HepG2 (cell line): ENCODE data around the gene COQ10B. TPM values are rescaled to one million over a fixed set of nuclear protein-coding genes. Genes with fewer than 3 reads are reported as not detected.

Experiments used
- ATAC-seq: fragments of 200-7000 bp; cut with Tn5 transposase; 3 replicates; pipeline ENCODE4 v1.9.1; 2020; ENCODE audit warnings: mild to moderate bottlenecking, moderate library complexity
- BruUV-seq: library from RNA; stranded (reverse); fragments of 400-500 nt; replicated peaks from 2 replicates; lab custom pipeline; 2021; lab: Mats Ljungman, UMichigan
- CTCF ChIA-PET: fragments of 300-600 bp; formaldehyde crosslinking; extraction: SDS; loops from one replicate; lab custom pipeline; 2021; ENCODE audit warnings: low total read pairs, inconsistent platforms, low intra/inter-chr PET ratio; lab: Yijun Ruan, JAX
- POLR2A ChIA-PET: fragments of 350-600 bp; sonication (Branson Sonifier 250); formaldehyde crosslinking; loops from one replicate; lab custom pipeline; 2020; ENCODE audit warnings: antibody characterized with exemption, inconsistent platforms; lab: Yijun Ruan, JAX
- DNase-seq: peaks from one replicate; pipeline ENCODE4 v3.0.0-alpha.2; 2015; ENCODE audit warnings: low spot score
- FAIRE-seq: peaks from 3 replicates; lab custom pipeline; 2011; peaks lifted over from hg19 to GRCh38; lab: Jason Lieb, UNC
- H2AFZ ChIP-seq: one replicate; pipeline ENCODE4 v1.6.1; 2011; ENCODE audit warnings: low read length, inconsistent platforms
- H3K27ac ChIP-seq: fragments of 300-600 bp; 3 replicates; pipeline ENCODE4 v1.8.0; 2011; ENCODE audit warnings: mixed run types, mild to moderate bottlenecking, mixed read lengths, low read length, inconsistent platforms; ENCODE audit not compliant: insufficient read depth; ENCODE audit errors: extremely low read length
- H3K27me3 ChIP-seq, 2 experiments: fragments of 200-600 bp in 1 of 2; 2 replicates in 1 of 2; 3 replicates in 1 of 2; pipeline versions ENCODE4 v1.6.0 to v1.8.0; 2011; ENCODE audit warnings: low read length in 2 of 2, mild to moderate bottlenecking in 2 of 2, moderate library complexity in 2 of 2, inconsistent platforms in 1 of 2; ENCODE audit not compliant: insufficient read depth in 2 of 2, control insufficient read depth in 1 of 2
- H3K36me3 ChIP-seq, 2 experiments: fragments of 200-600 bp in 1 of 2; replicated peaks in 1 of 2; 2 replicates in 1 of 2; 3 replicates in 1 of 2; pipeline versions ENCODE4 v1.5.1 to v1.8.0; 2011; ENCODE audit warnings: low read length in 2 of 2, inconsistent platforms in 1 of 2; ENCODE audit not compliant: insufficient read depth in 2 of 2, control insufficient read depth in 1 of 2
- H3K4me1 ChIP-seq: 2 replicates; pipeline ENCODE4 v1.5.1; 2012; ENCODE audit warnings: low read length, inconsistent platforms; ENCODE audit not compliant: insufficient read depth
- H3K4me2 ChIP-seq: 2 replicates; pipeline ENCODE4 v1.6.0; 2011; ENCODE audit warnings: low read depth, low read length, inconsistent platforms
- H3K4me3 ChIP-seq, 3 experiments: fragments of 200-600 bp in 1 of 3; sonication (generic), shearing (Covaris generic) in 1 of 3; replicated peaks in 1 of 3; 2 replicates each; pipeline ENCODE4 v1.5.1; 2011 to 2016; ENCODE audit warnings: low read length in 3 of 3, inconsistent platforms in 2 of 3, low read depth in 2 of 3, mild to moderate bottlenecking in 2 of 3, control low read depth in 1 of 3, mixed read lengths in 1 of 3; ENCODE audit not compliant: insufficient read depth in 1 of 3
- H3K79me2 ChIP-seq: one replicate; pipeline ENCODE4 v1.6.1; 2011; ENCODE audit warnings: low read length, inconsistent platforms; ENCODE audit not compliant: insufficient read depth
- H3K9ac ChIP-seq: 2 replicates; pipeline ENCODE4 v1.6.0; 2011; ENCODE audit warnings: mild to moderate bottlenecking, low read depth, low read length, inconsistent platforms; ENCODE audit not compliant: insufficient read depth
- H3K9me3 ChIP-seq: 2 replicates; pipeline ENCODE4 v1.5.1; 2012; ENCODE audit warnings: mild to moderate bottlenecking, low read length
- H4K20me1 ChIP-seq: 2 replicates; pipeline ENCODE4 v1.6.0; 2011; ENCODE audit warnings: inconsistent platforms, mild to moderate bottlenecking, low read length, moderate library complexity; ENCODE audit not compliant: insufficient read depth
- CBX1 ChIP-seq: IDR thresholded peaks from one replicate; pipeline ENCODE4 v1.6.1; 2016; ENCODE audit warnings: antibody characterized with exemption, low read depth
- CEBPB ChIP-seq: IDR thresholded peaks from 2 replicates; pipeline ENCODE4 v1.6.1; 2011; ENCODE audit warnings: low read depth, low read length, improper control_type of control experiment, borderline replicate concordance
- CSRNP2 ChIP-seq: sonication (generic); formaldehyde crosslinking; conservative IDR thresholded peaks from 2 replicates; pipeline ENCODE4 v1.8.0; 2022; ENCODE audit warnings: low read depth, missing genetic modification reagents
- HNF4A ChIP-seq: sonication (generic); formaldehyde crosslinking; IDR thresholded peaks from 2 replicates; pipeline ENCODE4 v1.4.0; 2020; ENCODE audit warnings: missing genetic modification reagents
- KMT2A ChIP-seq: sonication (generic); formaldehyde crosslinking; IDR thresholded peaks from 2 replicates; pipeline ENCODE4 v1.4.0; 2020; ENCODE audit warnings: missing genetic modification reagents
- MED1 ChIP-seq: sonication (generic); formaldehyde crosslinking; IDR thresholded peaks from 2 replicates; pipeline ENCODE4 v1.4.0; 2020; ENCODE audit warnings: missing genetic modification reagents
- MIER3 ChIP-seq: IDR thresholded peaks from 2 replicates; pipeline ENCODE4 v1.6.1; 2016; ENCODE audit warnings: missing compliant biosample characterization, borderline replicate concordance
- MYC ChIP-seq: sonication (generic); formaldehyde crosslinking; IDR thresholded peaks from 2 replicates; pipeline ENCODE4 v1.9.0; 2021; ENCODE audit warnings: missing genetic modification reagents, borderline replicate concordance
- NCOR1 ChIP-seq: fragments of 200-600 bp; sonication (generic); IDR thresholded peaks from 2 replicates; pipeline ENCODE4 v1.7.0; 2017; ENCODE audit warnings: antibody characterized with exemption, low read length, borderline replicate concordance
- POLR2A ChIP-seq, 2 experiments: IDR thresholded peaks; 2 replicates each; pipeline ENCODE4 v1.6.1; 2011; ENCODE audit warnings: low read depth in 2 of 2, low read length in 2 of 2, mild to moderate bottlenecking in 1 of 2, moderate library complexity in 1 of 2; ENCODE audit not compliant: insufficient read depth in 1 of 2
- SIN3A ChIP-seq: IDR thresholded peaks from 2 replicates; pipeline ENCODE4 v1.6.1; 2011; ENCODE audit warnings: low read depth, mild to moderate bottlenecking, control low read depth, low read length, borderline replicate concordance
- ZNF232 ChIP-seq: sonication (generic); formaldehyde crosslinking; IDR thresholded peaks from 2 replicates; pipeline ENCODE4 v1.4.0; 2020; ENCODE audit warnings: missing genetic modification reagents, borderline replicate concordance
- ZNF333 ChIP-seq: sonication (generic); formaldehyde crosslinking; IDR thresholded peaks from 2 replicates; pipeline ENCODE4 v1.4.0; 2020; ENCODE audit warnings: mild to moderate bottlenecking, missing genetic modification reagents, borderline replicate concordance
- ZNF563 ChIP-seq: sonication (generic); formaldehyde crosslinking; IDR thresholded peaks from 2 replicates; pipeline ENCODE4 v1.8.0; 2022; ENCODE audit warnings: mild to moderate bottlenecking, moderate library complexity, missing genetic modification reagents
- ZNF607 ChIP-seq: sonication (generic); formaldehyde crosslinking; IDR thresholded peaks from 2 replicates; pipeline ENCODE4 v1.5.1; 2020; ENCODE audit warnings: missing genetic modification reagents, mild to moderate bottlenecking, borderline replicate concordance
- ZSCAN22 ChIP-seq: sonication (generic); formaldehyde crosslinking; IDR thresholded peaks from 2 replicates; pipeline ENCODE4 v1.4.0; 2020; ENCODE audit warnings: mild to moderate bottlenecking, missing genetic modification reagents
- WGBS: methylation state at CpG from one replicate; pipeline ENCODE4 v1.1.6; 2017; ENCODE audit warnings: low lambda C conversion rate; 5-methylcytosine and 5-hydroxymethylcytosine counted together
- in situ Hi-C: cut with HindIII; loops from 2 replicates; pipeline ENCODE4 v1.10.0; 2017; ENCODE audit warnings: low pct_unique_long_range_greater_than_20kb; ENCODE audit not compliant: extremely low pct_ligation_motif_present
- intact Hi-C: fragments of 100-400 bp; cut with micrococcal nuclease; formaldehyde crosslinking; loops from one replicate; pipeline ENCODE4 v1.10.0; 2022; ENCODE audit not compliant: unreplicated experiment
- polyA plus RNA-seq, 8 experiments: library from polyadenylated mRNA; depleted of rRNA in 3 of 8; stranded (reverse) in 7 of 8; unstranded in 1 of 8; fragments of >200 nt; fragmentation: Illumina TruSeq in 4 of 8; extraction: Trizol in 4 of 8; gene quantifications; 2 replicates each; pipeline versions ENCODE4 v1.2.1 to v1.2.3, GENCODE V29; 2011 to 2016; ENCODE audit warnings: low read depth in 4 of 8, missing spikeins in 1 of 8, mixed read lengths in 1 of 8; ENCODE audit not compliant: insufficient read depth in 1 of 8
- total RNA-seq, 5 experiments: library from RNA; depleted of rRNA; stranded (reverse); fragments of >200 nt; fragmentation: Illumina TruSeq; extraction: Trizol; gene quantifications; 2 replicates each; pipeline ENCODE4 v1.2.3, GENCODE V29; 2016; ENCODE audit warnings: low read depth in 1 of 5
- TF ChIP-seq, protein P1 (sequence below): sonication (generic); formaldehyde crosslinking; IDR thresholded peaks from 2 replicates; pipeline ENCODE4 v1.5.0; 2020; ENCODE audit warnings: missing genetic modification reagents
- TF ChIP-seq, protein P2 (sequence below): sonication (generic); formaldehyde crosslinking; IDR thresholded peaks from 2 replicates; pipeline ENCODE4 v1.8.0; 2022; ENCODE audit warnings: mild to moderate bottlenecking, missing genetic modification reagents

The COQ10B gene
- total and polyA plus RNA-seq, 2 of the 13 experiments (the other 11 are each of a cell fraction or from before 2014, with no cell fraction given), result 4.6 to 34.9 TPM

GRCh38 chr2:197453914-197454398 is 604 bp downstream of the COQ10B start (continued):
- TF ChIP-seq POLR2A (IDR thresholded peaks at IDR 0.05; ENCODE audit: insufficient read depth in 1 of 2, low read depth in 2 of 2, low read length in 2 of 2), result no peak; a peak in 4 of 4 replicates

DNA sequence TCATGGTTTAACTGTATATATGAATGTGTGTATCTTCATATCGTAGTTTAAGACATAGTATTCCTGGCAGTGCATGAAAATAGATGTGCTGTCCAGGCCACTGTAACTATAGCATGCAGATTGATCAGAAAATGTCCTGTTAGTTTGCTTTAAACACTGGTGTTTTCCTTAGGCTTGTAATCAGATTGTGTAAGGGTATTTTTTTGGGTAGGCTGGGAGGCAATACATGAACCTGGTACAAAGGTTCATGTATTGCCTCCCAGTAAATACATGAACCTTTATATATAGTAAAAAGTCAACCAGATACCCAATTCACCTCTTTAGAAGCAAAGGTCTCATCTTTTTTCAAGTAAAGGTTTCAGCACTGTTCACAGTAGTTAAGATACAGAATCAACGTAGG is 1.6 kb downstream of the COQ10B start:
- no peak for ATAC-seq
- ChIA-PET CTCF (no interaction called here), POLR2A (interaction anchor here (0.6 to 8.2 kb wide), 4 partner anchors 16 to 45 kb away, joined by 3 to 306 read pairs (median 140); partner anchors contain the start of genes HSPD1, HSPE1 and SF3B1)
- no peak for FAIRE-seq
- H3K4me1 ChIP-seq, result peaks cover 36% of the 10 kb centered on the region
- intact Hi-C loops (loop anchor here (5.0 kb wide), 1 partner anchor 252 kb away; the partner anchor contains the start of gene MARS2), in situ Hi-C loops (no loop called here)
- 33% methylated on average over 2 of the region's 2 CpGs for WGBS
- H3K4me2 ChIP-seq, result peak overlapping the region; percentile 93
- H3K27me3 ChIP-seq, result no peaks in the 10 kb centered on the region; a peak in 1 of 5 replicates
- no peaks in the 10 kb centered on the region for H3K9me3 ChIP-seq
- H3K79me2 ChIP-seq, result peaks cover 64% of the 10 kb centered on the region
- no peak for DNase-seq
- H3K4me3 ChIP-seq, result peak overlapping the region; percentile 80 to 96 (median 95)
- no peak overlapping the region for H2AFZ ChIP-seq
- no peaks in the 10 kb centered on the region; the same call in 1 of the 2 replicates for H4K20me1 ChIP-seq
- peak overlapping the region; percentile 97 for H3K27ac ChIP-seq
- peak overlapping the region; percentile 98 for H3K9ac ChIP-seq
- peaks cover 0 to 11% of the 10 kb centered on the region in 2 experiments; a peak in 3 of 5 replicates for H3K36me3 ChIP-seq
- no TSS peak for BruUV-seq
- TF ChIP-seq ZSCAN22 (CRISPR knock-in tag), result no peak
- TF ChIP-seq ZNF563 (CRISPR knock-in tag), result no peak
- TF ChIP-seq MYC (CRISPR knock-in tag), result no peak
- TF ChIP-seq KMT2A, result peak; percentile 33; the same call in 1 of the 2 replicates
- TF ChIP-seq NCOR1, result peak; percentile 40; the same call in 1 of the 2 replicates
- peak; percentile 43 for TF ChIP-seq MED1
- TF ChIP-seq, protein P1, sequence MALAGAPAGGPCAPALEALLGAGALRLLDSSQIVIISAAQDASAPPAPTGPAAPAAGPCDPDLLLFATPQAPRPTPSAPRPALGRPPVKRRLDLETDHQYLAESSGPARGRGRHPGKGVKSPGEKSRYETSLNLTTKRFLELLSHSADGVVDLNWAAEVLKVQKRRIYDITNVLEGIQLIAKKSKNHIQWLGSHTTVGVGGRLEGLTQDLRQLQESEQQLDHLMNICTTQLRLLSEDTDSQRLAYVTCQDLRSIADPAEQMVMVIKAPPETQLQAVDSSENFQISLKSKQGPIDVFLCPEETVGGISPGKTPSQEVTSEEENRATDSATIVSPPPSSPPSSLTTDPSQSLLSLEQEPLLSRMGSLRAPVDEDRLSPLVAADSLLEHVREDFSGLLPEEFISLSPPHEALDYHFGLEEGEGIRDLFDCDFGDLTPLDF (CRISPR knock-in tag), result no peak
- TF ChIP-seq POLR2A (IDR thresholded peaks at IDR 0.05; ENCODE audit: insufficient read depth in 1 of 2, low read depth in 2 of 2, low read length in 2 of 2), result peak in 1 of 2 experiments; percentile 46; a peak in 1 of 4 replicates
- 0 out of 2 replicates have a peak, but pooled peaks have one; percentile 25 for TF ChIP-seq MIER3 (CRISPR knock-in tag)
- peak; percentile 33 for TF ChIP-seq HNF4A (CRISPR knock-in tag)
- TF ChIP-seq, protein P2, sequence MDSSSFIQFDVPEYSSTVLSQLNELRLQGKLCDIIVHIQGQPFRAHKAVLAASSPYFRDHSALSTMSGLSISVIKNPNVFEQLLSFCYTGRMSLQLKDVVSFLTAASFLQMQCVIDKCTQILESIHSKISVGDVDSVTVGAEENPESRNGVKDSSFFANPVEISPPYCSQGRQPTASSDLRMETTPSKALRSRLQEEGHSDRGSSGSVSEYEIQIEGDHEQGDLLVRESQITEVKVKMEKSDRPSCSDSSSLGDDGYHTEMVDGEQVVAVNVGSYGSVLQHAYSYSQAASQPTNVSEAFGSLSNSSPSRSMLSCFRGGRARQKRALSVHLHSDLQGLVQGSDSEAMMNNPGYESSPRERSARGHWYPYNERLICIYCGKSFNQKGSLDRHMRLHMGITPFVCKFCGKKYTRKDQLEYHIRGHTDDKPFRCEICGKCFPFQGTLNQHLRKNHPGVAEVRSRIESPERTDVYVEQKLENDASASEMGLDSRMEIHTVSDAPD (CRISPR knock-in tag), result no peak
- 0 out of 2 replicates have a peak, but pooled peaks have one; percentile 50 for TF ChIP-seq SIN3A
- 0 out of 2 replicates have a peak, but pooled peaks have one; percentile 8 for TF ChIP-seq ZNF232 (CRISPR knock-in tag)
- no peak for TF ChIP-seq CSRNP2 (CRISPR knock-in tag)
- no peak for TF ChIP-seq ZNF333 (CRISPR knock-in tag)
- TF ChIP-seq ZNF607 (CRISPR knock-in tag), result no peak
- TF ChIP-seq CEBPB, result peak; percentile 20; the same call in 1 of the 2 replicates
- no peak for TF ChIP-seq CBX1
